ENCODE measurements around the gene DAB1.

Gene DAB1

DNA sequence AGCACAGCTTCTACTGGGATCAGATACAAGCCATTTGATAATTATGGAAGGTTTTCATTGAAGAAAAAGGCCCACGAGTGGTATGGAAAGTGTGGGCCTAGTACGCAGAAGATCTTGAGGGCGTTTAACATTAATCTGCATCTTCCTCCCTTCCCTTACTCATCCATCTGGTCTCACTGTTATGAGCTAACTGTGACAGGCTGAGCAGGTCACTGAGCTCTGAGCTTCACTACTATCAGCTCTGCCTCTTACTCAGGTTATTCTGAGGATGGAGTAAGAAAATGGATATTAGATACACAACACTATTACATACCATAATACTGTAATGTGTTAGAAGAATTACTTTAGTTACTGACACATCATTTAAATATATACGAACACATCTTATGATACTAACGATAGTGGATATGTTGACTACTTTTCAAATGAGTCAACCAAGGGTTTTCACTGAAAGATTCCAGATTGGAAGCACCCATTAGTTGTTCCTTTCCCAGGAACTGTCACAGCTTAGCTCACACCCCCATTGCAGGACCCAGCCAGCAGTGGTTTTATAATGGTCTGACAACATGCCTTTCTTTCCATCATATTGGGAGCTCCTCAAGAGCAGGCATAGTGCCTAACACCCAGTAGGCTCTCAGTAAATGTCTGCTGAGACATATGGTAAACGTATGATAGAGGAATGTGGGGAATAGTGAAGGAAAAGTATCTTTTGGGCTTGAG is 360.3 kb downstream of the DAB1 start:
- DNase-seq: no peak

DNA sequence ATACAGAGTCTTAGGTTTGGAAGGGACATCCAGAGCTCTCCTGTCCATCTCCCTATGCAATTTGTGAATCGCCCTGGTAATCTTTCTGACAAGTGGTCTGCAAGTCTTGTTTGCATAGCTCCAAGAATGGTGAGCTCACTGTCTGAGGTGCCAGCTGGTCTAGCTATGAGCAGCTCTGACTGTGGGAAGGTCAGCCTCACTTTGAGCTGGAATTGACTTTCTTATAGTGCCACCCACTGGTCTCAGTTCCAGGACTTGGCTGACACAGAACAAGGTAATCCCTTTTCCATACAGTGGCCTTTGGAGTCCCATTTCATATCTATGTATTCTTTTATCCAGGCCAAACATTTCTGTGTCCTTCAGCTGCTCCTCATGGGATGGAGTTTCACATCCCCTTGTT is 362.5 kb downstream of the DAB1 start:
- no peak for DNase-seq

DNA sequence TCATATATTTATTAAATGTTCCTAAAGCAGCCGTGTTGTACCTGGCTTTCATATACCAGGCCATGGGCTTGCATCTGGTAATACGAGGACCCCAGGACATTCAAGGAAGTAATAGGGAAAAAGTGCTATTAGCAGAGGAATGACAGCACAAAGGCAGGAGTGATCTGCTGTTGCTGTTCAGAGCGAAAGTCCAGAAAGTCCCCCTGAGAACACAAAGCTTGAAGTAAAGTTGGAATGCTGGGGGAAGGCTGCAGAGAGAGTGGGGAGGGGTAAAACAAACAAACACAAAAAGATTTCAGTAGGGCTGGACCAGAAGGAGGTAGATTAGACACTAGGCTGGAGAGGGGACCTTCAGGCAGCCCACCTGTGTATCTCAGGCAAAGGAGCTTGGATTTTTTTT is 363.4 kb downstream of the DAB1 start:
- no peak for DNase-seq

DNA sequence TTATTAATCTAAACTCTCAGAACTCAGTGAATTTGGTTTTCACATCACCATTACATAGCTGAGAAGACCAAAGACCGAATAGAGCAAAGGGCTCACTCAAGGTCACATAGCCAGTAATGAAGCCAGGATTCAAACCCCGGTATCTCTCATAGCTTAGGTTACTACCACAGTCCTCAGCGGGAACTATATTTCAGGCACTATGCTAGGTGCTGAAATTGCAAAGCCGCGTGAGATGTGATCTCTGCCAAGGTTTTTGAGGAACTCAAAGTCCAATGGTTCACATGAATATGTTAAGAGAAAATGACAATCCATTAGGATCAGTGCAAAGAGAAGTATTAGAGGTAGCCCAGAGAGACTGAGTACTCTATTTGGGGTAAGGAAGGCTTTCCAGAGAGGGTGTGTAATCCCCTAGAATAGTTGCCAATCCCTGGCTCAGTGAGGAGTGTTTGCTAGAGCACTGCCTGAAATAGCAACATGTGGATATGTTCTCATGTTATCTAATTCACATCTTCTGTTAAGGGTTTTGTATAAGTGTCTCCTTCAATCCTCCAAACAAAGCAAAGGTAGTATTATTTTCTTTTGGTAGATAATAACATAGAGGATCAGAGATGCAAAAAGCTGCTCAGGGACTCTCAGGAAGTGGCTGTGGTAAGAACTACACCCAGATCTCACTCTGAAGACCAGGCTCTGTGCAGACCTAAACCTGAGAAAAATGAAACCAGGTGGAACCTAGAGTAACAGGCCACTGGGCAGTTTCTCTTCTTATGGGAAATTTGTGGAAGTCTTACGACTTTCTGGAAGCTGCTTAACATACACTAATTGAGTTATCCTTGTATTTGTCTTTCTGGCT is 365.0 kb downstream of the DAB1 start:
- DNase-seq: peak in 1 of 5 experiments; percentile 3

DNA sequence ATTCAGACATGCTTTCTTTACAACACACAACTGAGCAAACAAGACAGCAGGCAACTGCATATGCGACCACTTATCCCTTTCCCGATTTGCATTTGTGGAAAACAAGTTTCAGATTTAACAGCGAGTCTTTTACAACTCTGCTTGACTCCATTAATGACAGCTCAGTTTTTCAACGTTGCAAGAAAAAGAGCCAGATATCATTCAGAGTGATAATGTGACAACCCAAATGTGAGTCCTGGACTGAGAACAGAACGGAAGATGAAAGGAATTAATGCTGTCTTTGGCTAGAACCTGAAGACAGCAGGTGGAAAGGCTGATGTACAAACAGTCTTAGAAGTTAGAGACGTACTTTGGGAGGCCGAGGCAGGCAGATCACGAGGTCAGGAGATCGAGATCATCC is 375.0 kb downstream of the DAB1 start:
- DNase-seq: no peak

DNA sequence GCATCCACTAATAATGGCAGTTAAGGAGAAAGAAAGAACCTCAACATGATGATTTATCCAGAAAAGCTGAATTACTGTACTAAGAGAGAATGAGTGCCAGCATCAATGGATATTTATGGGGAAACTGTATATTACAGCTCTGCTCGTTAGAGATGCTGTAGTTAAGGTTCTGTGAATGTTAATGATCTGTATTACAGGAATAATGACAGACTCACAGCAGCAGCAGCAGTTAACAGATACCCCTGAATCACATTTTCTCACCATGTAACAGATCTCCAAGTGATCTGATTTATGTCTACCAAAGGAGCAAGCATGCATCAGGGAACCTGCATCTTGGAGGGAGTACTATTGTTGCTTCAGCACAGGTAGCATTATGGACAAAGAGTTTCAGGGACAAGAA is 377.4 kb downstream of the DAB1 start:
- DNase-seq: no peak

DNA sequence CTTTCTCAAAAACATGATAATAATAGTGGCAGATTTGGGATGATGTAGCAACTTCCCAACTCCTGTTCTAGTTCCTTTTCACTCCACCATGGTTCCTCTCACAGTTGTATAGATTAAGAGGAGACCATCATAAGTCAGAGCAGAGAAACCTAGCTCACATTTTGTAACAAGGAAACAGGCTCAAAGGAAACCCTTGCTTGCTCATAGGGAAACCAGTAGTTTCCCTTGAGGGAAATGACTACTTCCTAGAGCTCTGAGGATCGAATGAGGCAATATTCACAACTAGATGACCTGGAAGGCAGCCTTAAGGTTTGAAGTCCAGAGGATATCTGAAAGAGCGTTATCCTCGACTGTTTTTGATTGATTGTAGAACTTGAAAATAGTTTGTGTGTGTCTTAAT is 382.0 kb downstream of the DAB1 start:
- no peak for DNase-seq

DNA sequence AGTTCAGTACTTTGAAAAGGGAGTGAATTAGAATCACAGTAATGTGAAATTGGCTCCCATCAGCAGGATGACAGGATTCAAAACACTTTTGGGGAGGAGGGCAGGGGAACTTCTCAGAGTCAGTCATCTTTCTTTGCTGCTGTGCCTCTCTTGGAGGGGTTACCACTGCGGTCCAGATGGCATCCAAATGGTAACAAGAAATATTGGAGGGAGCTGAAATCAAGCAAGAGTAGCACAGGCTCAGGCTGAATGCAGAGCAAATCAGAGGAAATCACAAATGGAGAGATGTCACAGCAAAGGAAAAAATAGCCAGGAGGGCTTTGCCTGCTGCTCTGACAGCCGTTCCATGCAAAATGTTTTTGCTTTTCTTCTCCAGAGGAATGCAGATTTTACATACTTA is 383.0 kb downstream of the DAB1 start:
- no peak for DNase-seq

DNA sequence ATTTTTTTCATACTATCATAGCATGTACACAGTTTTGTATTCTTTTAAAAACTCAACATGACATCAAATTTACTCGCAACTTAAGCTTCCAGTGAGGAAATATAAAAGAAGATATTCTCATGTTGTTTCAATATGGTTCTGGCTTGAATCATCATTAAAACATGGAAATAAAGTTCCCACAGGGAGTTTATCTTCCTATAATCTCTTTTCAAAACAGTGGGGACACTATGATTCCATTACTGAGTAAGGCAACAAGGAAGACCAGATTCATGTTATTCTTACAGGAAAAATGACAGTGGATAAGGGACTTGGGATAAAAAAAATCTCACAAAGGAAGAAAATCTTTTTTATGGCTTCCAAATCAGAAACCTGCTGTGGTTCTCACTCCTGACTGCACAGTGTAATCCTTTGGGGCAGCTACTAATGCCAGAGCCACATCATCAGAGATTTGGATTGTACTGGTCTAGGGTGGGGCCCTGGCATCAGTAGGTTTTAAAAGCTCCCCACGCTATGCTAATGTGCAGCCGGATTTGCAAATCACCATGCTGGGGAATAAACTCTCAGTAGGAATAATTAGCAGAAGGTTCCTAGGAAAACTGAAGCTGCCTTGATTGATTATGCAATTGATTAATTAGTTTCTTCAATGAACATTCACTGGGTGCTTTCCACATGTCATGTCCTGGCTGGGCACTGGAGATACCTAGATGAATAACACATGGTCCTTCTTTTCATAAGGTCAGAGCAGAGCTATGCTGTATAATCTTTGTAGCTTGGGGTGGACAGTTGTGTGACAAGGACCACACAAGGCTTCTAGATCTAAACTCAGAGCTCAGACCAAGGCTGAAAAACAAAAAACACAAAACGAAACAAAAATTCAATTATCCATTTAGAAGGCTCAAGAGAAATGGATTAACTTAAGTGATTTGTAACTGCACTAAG is 386.9 kb downstream of the DAB1 start:
- no peak for DNase-seq

DNA sequence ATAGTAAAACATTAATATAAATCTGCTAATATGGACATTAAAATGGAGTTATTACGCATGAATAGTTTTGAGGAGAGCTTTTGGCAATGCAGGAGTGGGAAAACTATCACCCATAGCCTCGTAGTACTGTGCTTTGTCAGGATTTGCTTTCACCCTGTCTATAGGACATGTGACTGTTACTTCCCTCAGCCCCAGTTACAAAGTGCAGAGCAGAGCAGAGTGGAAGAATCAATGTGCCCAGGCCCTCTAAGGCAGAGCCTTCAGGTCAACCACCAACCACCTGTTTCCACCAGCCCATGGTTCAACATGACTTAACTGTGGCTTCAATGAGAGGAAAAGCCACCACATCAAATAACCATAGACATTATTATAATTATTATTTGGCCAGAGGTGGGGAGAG is 389.1 kb downstream of the DAB1 start:
- no peak for DNase-seq

DNA sequence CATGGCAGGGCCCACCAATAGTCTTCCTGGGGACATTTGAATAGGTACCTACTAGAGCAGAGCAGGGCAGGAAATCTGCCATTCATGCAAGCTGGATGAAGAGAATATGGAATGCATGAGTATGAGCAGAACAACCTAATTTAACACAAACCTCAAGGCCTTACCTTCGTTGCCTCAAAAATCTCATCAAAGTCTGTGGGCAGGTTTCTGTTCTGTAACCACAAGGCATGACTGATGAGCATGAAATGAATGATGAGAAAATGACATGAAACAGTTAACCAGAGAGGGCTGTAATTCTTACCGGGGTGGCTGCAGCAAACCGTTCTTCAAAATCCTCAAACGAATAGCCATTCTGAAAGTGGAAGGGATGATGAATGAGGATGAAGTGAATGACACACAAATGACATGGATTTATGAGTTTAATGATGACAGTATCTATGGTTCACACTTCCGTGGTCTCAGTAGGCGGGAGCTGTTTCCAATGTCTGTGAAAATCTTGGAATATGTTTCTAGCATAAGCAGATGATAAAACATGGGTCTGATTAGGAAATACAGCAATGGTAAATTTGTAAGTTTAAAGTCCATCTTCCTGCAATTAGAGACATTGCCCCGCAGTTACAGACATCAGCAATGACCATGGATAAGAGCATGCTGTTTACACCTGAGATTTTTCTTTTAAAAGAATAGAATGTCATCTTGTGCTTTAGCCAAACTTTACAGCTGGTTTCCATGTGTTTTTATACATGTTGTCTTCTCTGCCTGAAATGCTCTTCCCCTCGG is 390.4 kb downstream of the DAB1 start:
- peak in 1 of 5 experiments; percentile 5 for DNase-seq

DNA sequence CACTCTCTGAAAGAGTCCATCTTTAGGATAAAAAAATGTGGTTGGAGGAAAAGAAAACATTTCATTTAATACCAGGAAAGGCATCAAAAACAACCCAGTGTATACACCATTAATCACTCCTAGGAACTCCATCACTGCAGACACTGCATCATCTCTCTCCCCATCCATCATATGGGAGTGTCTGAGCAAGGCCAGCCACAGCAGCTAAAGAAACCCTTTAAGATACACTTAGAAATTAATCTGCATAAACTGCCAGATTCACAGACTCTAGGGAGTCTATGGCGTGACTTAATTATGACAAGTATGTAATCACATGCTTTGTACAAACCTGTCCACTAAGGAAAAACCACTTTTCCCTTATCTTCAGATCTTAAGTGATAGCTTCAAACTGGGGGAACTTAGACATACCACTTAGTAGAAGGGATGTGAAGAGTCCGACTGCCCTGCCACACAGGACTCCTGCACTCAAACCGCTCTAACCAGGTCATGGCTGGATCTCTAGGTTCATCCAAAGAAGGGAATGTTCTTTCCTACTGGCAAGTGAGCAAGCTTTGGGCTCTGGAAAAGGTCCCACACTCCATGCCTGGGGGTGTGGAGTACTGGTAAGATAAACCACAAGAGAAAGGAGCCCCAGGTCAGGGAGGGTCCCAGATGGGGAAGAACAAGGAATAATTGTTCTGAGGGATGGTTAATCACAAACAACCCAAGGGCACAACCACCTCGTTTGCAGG is 397.1 kb downstream of the DAB1 start:
- no peak for DNase-seq

DNA sequence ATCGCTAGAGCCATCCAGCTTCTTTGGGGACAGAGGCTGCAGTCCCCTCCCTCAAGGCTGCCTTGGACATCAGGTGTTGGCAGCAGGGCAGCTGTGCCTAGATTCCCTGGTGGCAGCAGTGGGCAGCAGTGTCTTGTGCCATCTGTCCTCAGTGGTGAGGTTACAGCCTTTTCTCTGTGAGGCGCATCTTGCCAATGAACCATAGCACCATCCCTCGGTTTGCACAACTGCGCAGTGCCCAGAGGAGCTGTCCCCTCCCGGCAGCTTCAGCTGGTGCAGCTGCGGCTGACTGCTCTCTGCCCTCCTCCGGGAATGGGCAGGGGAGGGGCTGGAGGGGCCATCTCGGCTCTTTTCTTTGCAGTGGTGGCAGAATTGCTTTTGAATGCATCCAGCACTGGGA is 399.0 kb downstream of the DAB1 start:
- DNase-seq: no peak

DNA sequence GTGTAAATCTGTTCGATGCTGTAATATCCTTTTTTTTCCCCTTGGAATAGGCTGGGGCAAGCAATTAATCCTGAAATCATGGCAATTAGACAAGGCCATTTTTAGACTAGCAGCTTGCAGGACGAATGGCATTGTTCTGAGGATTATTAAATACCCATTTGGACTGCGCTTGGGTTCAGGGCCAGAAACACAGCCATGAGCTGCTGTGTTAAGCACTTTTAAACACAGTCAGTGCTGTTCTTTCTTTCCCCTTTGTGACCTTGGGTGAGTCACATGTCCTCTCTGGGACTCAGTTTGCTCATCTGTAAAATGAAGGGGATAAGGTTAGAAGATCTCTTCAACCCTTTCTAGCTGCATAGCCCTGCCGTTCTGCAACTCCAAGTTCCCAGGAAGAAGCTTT is 399.4 kb downstream of the DAB1 start:
- no peak for DNase-seq

DNA sequence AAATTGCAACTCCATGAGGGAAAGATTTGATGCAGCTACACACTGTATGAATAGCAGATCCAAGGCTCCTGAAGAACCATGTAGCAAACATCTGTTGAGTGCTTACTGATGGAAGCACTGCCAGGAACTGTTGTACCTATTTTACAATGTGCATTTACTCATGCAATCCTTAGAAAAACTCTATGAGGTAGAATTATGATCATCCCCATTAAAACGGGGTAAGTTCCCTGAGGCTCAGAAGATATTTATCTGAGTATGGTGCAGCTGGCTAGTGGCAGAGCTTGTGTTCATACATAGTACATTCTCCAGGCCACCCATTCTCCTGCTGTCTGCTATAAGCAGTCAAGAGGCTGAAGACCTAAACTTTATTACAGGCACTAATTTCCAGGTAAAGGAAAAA is 403.6 kb downstream of the DAB1 start:
- DNase-seq: no peak

DNA sequence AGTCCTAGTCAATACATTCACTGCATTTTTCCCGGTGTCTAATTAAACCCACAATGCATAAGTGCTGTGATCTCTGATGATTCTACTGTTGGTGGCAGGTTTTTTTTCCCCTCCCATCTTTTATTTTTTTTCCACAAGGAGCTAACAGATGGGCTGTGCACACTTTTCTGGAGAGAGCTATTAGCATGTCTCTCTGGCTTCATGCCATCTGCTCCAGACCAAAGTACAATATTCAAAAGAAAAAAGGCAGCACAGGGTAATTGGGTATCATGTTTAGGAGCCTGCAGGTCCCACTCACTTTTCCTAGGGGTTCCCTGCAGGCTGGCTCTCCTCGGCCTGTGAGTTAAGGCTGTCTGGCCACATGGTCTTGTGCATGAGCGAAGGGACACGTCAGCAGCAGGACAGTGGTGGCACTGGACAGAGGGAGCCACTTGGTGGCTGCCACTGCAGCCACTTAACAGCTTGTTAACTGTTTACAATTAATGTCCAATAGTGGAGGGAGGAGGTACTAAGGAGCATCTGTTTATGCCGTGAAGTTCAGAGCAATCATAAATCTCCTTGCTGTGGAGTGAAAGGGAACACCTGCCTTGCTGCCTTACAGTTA is 404.5 kb downstream of the DAB1 start:
- DNase-seq: no peak

DNA sequence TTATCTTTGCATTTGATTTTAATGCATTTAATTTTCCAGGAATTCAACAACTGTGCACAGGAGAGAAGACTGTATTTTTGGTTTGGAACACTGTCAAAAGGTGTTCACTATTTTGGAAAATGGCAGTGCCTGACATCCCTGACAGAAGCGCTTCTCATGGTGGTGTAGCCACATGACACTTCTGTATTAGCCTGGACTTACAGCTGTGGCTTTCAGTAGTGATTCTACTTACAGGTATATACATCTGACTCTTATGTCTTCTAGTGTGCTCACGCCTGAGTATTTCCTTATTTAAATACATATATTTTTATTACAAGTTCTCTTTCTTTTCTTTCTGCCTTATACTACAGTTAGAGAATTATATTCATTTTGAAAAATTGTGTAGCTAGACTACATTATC is 405.7 kb downstream of the DAB1 start:
- DNase-seq: no peak

DNA sequence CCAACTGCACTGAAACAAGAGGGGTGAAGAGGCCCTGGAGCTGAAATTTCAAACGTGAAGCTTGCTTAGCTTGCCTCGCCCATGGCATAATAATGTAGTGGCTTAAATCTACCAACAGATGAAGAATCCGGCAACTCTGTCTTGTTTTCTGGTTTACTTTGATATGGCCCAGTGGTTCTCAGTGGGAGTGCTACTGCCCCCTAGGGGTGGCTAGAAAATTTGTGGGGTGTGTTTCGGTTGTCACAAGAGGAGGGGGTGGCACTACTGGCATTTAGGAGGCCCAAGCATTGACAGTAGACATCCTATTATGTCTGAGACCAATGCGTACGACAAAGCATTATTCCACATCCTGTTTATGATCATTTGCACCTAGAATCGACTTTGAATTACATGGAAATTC is 406.1 kb downstream of the DAB1 start:
- DNase-seq: no peak

DNA sequence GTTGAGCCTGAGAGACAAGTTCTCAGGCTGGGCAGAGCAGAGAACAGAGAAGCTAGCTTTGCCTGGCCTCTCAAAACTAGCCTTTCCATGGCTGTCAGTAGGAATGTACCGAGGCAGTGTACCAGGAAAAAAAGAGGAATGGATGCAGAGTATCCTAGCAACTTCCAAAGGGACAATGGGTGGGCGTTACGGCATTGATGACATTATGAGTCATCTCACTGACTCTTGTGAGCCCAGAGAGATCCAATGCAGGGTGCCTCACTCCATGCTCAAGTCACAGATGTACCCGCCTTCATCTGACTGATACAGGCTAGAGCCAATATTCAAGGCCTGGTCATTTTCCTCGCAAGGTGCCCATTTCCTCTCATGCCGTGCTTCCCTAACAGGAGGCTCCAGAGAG is 406.7 kb downstream of the DAB1 start:
- no peak for DNase-seq

DNA sequence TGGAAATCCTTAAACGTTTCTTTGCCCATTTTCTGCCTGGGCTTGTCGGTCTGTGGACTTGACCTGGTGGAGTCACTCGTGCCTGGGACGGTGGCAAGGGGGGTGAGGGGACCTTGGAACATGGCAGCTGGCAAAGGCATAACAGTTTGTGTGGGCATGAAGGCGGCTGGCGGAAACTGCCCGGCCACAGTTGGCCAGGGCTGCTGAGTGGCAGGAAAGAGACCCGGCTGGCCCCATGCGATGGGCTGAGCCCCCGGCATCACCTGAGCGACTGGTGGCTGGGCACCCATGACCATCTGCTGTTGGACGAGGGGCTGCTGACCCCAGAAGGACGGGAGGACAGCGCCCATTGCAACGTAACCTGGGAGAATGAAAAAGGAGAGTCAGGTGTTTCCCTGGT is 408.8 kb downstream of the DAB1 start:
- DNase-seq: no peak

DNA sequence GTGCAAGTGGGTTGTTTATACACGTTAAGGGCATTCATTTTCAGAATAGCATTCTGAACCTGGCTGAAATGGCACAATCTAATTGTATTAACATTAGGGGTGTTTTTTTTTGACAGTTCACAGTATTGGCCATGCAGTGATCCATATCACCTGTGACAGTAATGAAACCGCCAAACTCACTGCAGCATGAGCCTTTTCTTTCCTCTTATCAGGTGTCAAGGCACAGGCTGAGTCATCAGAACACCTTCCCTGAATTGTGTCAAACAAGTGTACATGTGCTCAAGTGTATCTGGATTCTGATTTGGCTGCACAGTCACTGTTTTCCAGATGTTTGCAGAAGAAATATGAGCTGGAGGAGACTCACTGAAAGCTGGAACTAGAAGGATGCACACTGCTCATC is 410.3 kb downstream of the DAB1 start:
- peak in 1 of 5 experiments; percentile 4 for DNase-seq
